Measurements from ENCODE around the gene VWA5B2. TPM values are rescaled to one million over a fixed set of nuclear protein-coding genes. Genes with fewer than 3 reads are reported as not detected.

Gene VWA5B2
- total and polyA plus RNA-seq, 2 of the 4 experiments (the other 2 are of a cell fraction) = not detected

- no peak for TF ChIP-seq RFX5 (IDR thresholded peaks at IDR 0.05; ENCODE audit: low read depth, low read length)
- no peak for TF ChIP-seq USF2 (IDR thresholded peaks at IDR 0.05; ENCODE audit: low read depth, low read length)
Observed at GRCh38 chr3:184248454-184249411, 19.3 kb downstream of the VWA5B2 start, which contains the start of gene ALG3 (continued).
